ENCODE data around the gene ABCD3.
A peak's percentile ranks its signal among the peaks of the same experiment; 100 is the strongest.
"Not testable (repeated sequence)": the region's sequence is repeated elsewhere in the genome, so short reads cannot be mapped to it uniquely, and the experiment has no call there.

The ABCD3 gene

DNA sequence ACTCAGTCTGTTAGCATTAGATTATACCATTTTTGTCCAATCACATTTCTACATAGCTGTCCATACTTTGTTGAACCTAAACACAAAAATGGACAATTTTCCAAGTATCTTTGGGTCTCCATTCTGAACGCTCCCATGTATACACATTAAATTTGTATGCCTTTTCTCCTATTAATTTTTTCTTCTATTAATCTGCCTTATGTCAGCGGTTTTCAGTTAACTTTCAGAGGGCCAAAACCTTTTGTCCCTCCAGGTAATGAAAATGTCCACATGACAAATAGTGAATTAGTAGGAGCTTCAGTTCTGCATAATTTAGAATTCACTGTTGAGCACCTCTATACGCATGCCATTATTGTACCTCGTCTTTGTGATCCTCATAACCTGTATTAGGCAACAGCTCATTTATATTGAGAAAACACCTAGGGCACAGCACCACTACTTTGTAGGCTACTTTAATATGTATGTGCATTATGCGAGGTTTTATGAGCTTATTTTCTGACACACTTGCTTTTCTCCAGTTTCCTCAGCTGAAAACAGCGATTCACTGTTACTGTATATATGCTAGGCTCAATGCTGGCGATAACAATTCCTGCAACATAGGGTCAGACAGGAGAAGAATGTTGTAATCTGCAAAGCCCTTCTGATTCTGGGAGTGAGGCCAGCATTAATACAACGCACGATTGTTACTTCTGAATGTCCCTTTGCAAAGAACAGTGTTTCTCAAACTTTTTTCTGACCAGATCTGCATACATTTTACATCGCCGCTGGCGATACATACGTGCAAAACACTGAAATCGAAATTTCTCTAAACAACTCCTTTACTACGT, 1.1 kb upstream of the ABCD3 start:
- no peaks in the 10 kb centered on the region for H3K36me3 ChIP-seq (ENCODE audit: control insufficient read depth in 2 of 2, insufficient read depth in 2 of 2, low read length in 2 of 2)
- peaks cover 15% of the 10 kb centered on the region for H3K4me1 ChIP-seq (ENCODE audit: control insufficient read depth, insufficient read depth, low read length)
- H3K27ac ChIP-seq (ENCODE audit: low read length), result peak overlapping the region; percentile 84
- no peaks in the 10 kb centered on the region for H3K9me3 ChIP-seq (ENCODE audit: control insufficient read depth in 2 of 2, low read length in 2 of 2)
- peak overlapping the region; percentile 81 to 87 for H3K4me3 ChIP-seq (ENCODE audit: low read length in 2 of 2)
- no peaks in the 10 kb centered on the region for H3K27me3 ChIP-seq (ENCODE audit: control insufficient read depth in 1 of 2, insufficient read depth in 2 of 2, low read length in 2 of 2)
- peak overlapping the region; percentile 83 to 91 for H3K9ac ChIP-seq (ENCODE audit: low read length in 2 of 2)

DNA sequence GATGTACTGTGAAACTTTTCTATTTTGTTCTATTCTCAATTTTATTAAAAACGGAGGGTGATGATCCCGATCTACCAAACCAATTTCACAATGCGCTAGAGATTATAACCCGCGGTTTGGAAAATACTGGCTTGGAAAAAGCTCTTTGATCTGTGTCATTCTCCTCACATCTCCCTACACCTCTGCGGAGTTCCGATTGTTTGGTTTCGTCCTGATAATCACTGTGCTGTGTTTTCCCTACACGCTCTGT, 536 bp upstream of the ABCD3 start:
- Histone ChIP-seq H3K4me3 (ENCODE audit: low read length in 2 of 2) (peak overlapping the region; percentile 81 to 87), H3K9ac (ENCODE audit: low read length in 2 of 2) (peak overlapping the region; percentile 83 to 91), H3K36me3 (ENCODE audit: control insufficient read depth in 2 of 2, insufficient read depth in 2 of 2, low read length in 2 of 2) (no peaks in the 10 kb centered on the region), H3K9me3 (ENCODE audit: control insufficient read depth in 2 of 2, low read length in 2 of 2) (no peaks in the 10 kb centered on the region), H3K4me1 (ENCODE audit: control insufficient read depth, insufficient read depth, low read length) (peaks cover 15% of the 10 kb centered on the region), H3K27ac (ENCODE audit: low read length) (peak overlapping the region; percentile 84), H3K27me3 (ENCODE audit: control insufficient read depth in 1 of 2, insufficient read depth in 2 of 2, low read length in 2 of 2) (no peaks in the 10 kb centered on the region)

DNA sequence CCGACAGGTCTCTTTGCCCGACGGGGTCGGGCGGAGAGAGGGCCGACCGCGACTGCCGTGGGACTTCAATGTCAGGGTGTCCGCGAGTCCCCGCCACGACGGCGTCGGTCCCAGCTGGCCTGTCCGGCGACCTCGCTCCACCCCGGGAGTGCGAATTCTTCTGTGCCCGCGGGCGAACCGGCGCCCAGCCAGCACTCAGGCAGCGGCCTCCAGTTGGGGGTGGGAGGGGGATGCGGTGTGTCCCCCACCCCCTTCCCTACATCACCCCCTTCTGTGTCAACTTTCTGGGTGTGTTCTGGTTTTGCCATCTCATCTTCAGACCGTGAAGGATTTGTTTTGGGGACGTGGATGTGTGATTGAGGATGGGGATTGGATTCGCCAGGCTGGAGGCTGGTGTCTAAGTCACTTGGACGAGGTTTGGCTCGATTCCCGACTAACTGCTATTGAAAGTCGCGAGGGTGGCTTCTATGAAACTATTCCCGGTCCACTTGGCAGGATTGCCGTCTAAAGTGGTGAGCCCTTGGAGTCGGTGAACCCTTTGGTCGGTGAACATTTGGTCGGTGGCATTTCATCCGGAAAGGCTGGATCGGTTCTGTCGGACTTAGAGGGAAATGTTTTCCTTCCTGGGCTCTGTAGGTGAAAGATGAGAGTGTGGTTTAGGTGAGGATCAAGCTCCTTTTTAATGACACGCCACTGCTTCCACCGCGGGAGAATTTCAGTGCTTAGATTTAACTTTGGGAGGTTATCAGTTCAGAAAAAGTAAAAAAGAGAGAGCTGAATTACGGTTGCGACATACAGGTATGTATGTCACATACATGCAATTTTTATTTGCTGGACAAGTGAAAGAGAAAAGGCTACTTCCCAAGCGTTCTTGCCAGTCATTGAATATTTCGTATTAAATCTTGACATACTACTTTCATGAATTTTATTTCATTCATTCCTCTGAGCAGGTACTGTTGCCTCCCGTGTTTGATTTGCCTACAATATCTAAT, 771 bp downstream of the ABCD3 start:
- Histone ChIP-seq H3K27me3 (ENCODE audit: control insufficient read depth in 1 of 2, insufficient read depth in 2 of 2, low read length in 2 of 2) (no peaks in the 10 kb centered on the region), H3K9ac (ENCODE audit: low read length in 2 of 2) (peak overlapping the region; percentile 76 to 83), H3K36me3 (ENCODE audit: control insufficient read depth in 2 of 2, insufficient read depth in 2 of 2, low read length in 2 of 2) (no peaks in the 10 kb centered on the region), H3K4me3 (ENCODE audit: low read length in 2 of 2) (peak overlapping the region; percentile 87 to 89), H3K27ac (ENCODE audit: low read length) (peak overlapping the region; percentile 42), H3K9me3 (ENCODE audit: control insufficient read depth in 2 of 2, low read length in 2 of 2) (no peaks in the 10 kb centered on the region), H3K4me1 (ENCODE audit: control insufficient read depth, insufficient read depth, low read length) (peaks cover 15% of the 10 kb centered on the region)

DNA sequence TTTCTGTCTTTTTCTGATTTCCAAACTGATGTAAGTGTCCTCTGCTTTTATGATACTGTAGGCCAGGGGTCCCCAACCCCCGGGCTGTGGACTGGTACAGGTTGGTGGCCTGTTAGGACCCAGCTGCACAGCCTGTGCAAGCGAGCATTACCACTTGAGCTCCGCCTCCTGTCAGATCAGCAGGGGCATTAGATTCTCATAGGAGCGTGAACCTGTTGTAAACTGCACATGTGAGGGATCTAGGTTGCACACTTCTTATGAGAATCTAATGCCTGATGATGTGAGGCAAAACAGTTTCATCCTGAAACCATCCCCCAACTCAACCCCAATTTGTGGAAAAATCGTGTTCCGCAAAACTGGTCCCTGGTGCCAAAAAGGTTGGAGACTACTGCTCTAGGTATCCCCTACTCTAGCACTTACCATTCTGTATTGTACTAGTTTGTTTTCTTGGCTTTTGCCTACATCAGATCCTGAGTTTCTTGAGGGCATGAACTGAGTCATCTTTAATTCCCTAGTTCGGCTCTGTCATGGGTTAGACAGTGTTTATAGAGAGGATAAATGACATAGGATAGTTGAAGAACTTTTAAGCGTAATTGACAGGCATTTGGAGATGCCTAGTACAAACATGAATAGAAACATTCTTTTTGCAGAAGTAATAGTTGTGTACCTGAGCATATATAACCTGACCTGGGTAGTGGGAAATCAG, 4.1 kb downstream of the ABCD3 start:
- H3K9me3 ChIP-seq (ENCODE audit: control insufficient read depth in 2 of 2, low read length in 2 of 2), result no peaks in the 10 kb centered on the region
- no peak overlapping the region for H3K4me3 ChIP-seq (ENCODE audit: low read length in 2 of 2)
- H3K4me1 ChIP-seq (ENCODE audit: control insufficient read depth, insufficient read depth, low read length), result peaks cover 10% of the 10 kb centered on the region
- H3K27me3 ChIP-seq (ENCODE audit: control insufficient read depth in 1 of 2, insufficient read depth in 2 of 2, low read length in 2 of 2), result no peaks in the 10 kb centered on the region
- no peaks in the 10 kb centered on the region for H3K36me3 ChIP-seq (ENCODE audit: control insufficient read depth in 2 of 2, insufficient read depth in 2 of 2, low read length in 2 of 2)
- no peak overlapping the region for H3K27ac ChIP-seq (ENCODE audit: low read length)
- no peak overlapping the region for H3K9ac ChIP-seq (ENCODE audit: low read length in 2 of 2)

DNA sequence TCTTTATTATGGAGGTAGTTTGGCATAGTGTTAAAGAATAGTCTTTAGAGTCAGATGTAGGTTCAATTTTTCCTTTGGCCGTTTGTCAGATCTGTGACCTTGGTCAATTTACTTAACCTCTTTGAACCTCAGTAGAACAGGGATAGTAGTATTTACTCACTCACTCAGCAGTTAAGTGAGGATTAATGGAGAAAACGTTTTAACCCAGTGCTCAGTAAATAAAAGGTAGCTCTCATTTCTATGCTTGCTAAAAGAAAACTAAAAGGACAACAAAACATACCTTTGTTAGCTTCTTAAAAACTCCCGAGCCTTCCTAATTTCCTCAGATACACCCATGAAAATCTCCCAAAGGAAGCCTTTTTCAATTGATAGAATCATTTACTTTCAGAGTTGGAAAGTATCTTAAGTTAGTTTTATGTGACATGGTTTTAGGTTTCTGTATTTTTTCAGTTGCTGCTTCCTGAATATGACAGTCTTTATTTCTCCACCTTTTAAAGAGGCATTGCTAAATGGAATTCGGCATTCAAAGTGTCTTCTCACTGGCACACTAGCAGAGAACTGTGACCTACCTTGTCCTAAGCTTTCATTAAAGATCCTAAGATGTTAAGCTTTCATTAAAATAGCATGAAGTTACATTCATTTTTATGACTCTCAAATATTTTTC, 7.8 kb downstream of the ABCD3 start:
- Histone ChIP-seq H3K9ac (ENCODE audit: low read length in 2 of 2) (peak overlapping the region in 1 of 2 donors; percentile 17), H3K9me3 (ENCODE audit: control insufficient read depth in 2 of 2, low read length in 2 of 2) (no peaks in the 10 kb centered on the region), H3K36me3 (ENCODE audit: control insufficient read depth in 2 of 2, insufficient read depth in 2 of 2, low read length in 2 of 2) (no peaks in the 10 kb centered on the region), H3K4me3 (ENCODE audit: low read length in 2 of 2) (no peak overlapping the region), H3K27me3 (ENCODE audit: control insufficient read depth in 1 of 2, insufficient read depth in 2 of 2, low read length in 2 of 2) (no peaks in the 10 kb centered on the region), H3K4me1 (ENCODE audit: control insufficient read depth, insufficient read depth, low read length) (no peaks in the 10 kb centered on the region), H3K27ac (ENCODE audit: low read length) (no peak overlapping the region)

DNA sequence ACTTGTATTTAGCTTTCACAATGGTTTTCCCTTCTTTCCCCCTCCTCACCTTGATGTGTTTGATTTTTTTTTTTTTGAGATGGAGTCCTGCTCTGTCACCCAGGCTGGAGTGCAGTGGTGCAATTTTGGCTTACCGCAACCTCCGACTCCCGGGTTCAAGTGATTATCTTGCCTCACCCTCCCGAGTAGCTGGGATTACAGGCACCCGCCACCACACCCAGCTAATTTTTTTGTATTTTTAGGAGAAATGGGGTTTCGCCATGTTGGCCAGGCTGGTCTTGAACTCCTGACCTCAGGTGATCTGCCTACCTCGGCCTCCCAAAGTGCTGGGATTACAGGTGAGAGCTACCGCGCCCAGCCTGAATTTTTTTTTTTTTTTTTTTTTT, 8.3 kb downstream of the ABCD3 start:
- H3K4me3 ChIP-seq (ENCODE audit: low read length in 2 of 2); H3K27ac ChIP-seq (ENCODE audit: low read length); H3K36me3 ChIP-seq (ENCODE audit: control insufficient read depth in 2 of 2, insufficient read depth in 2 of 2, low read length in 2 of 2); H3K27me3 ChIP-seq (ENCODE audit: control insufficient read depth in 1 of 2, insufficient read depth in 2 of 2, low read length in 2 of 2); H3K4me1 ChIP-seq (ENCODE audit: control insufficient read depth, insufficient read depth, low read length); H3K9ac ChIP-seq (ENCODE audit: low read length in 2 of 2); H3K9me3 ChIP-seq (ENCODE audit: control insufficient read depth in 2 of 2, low read length in 2 of 2): not testable (repeated sequence)

DNA sequence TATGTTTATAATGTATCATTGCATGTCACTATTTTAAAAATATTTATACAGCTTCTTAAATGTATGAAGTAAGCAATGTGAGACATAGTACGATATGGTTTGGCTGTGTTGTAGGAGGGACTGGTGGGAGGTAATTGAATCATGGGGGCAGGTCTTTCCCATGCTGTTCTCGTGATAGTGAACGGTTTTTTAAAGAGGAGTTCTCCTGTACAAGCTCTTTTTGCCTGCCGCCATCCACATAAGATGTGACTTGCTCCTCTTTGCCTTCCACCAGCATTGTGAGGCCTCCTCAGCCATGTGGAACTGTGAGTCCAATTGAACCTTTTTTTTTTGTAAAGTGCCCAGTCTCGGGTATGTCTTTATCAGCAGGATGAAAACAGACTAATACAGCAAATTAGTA, 10.3 kb downstream of the ABCD3 start:
- H3K36me3 ChIP-seq (ENCODE audit: control insufficient read depth in 2 of 2, insufficient read depth in 2 of 2, low read length in 2 of 2), result no peaks in the 10 kb centered on the region
- H3K9ac ChIP-seq (ENCODE audit: low read length in 2 of 2), result no peak overlapping the region
- no peaks in the 10 kb centered on the region for H3K4me1 ChIP-seq (ENCODE audit: control insufficient read depth, insufficient read depth, low read length)
- no peaks in the 10 kb centered on the region for H3K9me3 ChIP-seq (ENCODE audit: control insufficient read depth in 2 of 2, low read length in 2 of 2)
- H3K27me3 ChIP-seq (ENCODE audit: control insufficient read depth in 1 of 2, insufficient read depth in 2 of 2, low read length in 2 of 2), result no peaks in the 10 kb centered on the region
- no peak overlapping the region for H3K27ac ChIP-seq (ENCODE audit: low read length)
- H3K4me3 ChIP-seq (ENCODE audit: low read length in 2 of 2), result no peak overlapping the region

DNA sequence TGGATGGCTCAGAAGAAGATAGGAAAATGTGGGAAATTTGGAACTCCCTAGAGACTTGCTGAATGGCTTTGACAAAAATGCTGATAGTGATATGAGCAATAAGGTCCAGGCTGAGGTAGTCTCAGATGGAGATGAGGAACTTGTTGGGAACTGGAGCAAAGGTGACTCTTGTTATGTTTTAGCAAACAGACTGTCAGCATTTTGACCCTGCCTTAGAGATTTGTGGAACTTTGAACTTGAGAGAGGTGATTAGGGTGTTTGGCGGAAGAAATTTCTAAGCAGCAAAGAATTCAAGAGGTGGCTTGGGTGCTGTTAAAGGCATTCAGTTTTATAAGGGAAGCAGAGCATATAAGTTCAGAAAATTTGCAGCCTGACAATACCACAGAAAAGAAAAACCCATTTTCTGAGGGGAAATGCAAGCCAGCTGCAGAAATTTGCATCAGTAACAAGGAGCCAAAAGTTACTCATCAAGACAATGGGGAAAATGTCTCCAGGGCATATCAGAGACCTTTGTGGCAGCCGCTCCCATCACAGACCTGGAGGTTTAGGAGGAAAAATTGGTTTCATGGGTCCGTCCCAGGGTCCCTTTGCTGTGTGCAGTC, 10.8 kb downstream of the ABCD3 start:
- not testable (repeated sequence) for H3K4me3 ChIP-seq (ENCODE audit: low read length in 2 of 2); H3K27me3 ChIP-seq (ENCODE audit: control insufficient read depth in 1 of 2, insufficient read depth in 2 of 2, low read length in 2 of 2); H3K9ac ChIP-seq (ENCODE audit: low read length in 2 of 2); H3K4me1 ChIP-seq (ENCODE audit: control insufficient read depth, insufficient read depth, low read length); H3K36me3 ChIP-seq (ENCODE audit: control insufficient read depth in 2 of 2, insufficient read depth in 2 of 2, low read length in 2 of 2); H3K9me3 ChIP-seq (ENCODE audit: control insufficient read depth in 2 of 2, low read length in 2 of 2); H3K27ac ChIP-seq (ENCODE audit: low read length)

DNA sequence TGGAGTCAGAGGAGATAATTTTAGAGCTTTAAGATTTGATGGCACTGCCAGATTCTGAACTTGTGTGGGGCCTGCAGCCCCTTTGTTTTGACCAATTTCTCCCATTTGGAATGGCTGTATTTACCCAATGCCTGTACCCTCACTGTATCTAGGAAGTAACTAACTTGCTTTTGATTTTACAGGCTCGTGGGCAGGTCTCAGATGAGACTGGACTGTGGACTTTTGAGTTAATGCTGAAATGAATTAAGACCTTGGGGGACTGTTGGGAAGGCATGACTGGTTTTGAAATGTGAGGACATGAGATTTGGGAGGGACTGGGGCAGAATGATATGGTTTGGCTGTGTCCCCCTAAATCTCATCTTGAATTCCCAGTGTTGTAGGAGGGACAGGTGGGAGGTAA, 11.9 kb downstream of the ABCD3 start:
- H3K4me1 ChIP-seq (ENCODE audit: control insufficient read depth, insufficient read depth, low read length); H3K4me3 ChIP-seq (ENCODE audit: low read length in 2 of 2); H3K9me3 ChIP-seq (ENCODE audit: control insufficient read depth in 2 of 2, low read length in 2 of 2); H3K36me3 ChIP-seq (ENCODE audit: control insufficient read depth in 2 of 2, insufficient read depth in 2 of 2, low read length in 2 of 2); H3K27me3 ChIP-seq (ENCODE audit: control insufficient read depth in 1 of 2, insufficient read depth in 2 of 2, low read length in 2 of 2); H3K27ac ChIP-seq (ENCODE audit: low read length); H3K9ac ChIP-seq (ENCODE audit: low read length in 2 of 2): not testable (repeated sequence)

DNA sequence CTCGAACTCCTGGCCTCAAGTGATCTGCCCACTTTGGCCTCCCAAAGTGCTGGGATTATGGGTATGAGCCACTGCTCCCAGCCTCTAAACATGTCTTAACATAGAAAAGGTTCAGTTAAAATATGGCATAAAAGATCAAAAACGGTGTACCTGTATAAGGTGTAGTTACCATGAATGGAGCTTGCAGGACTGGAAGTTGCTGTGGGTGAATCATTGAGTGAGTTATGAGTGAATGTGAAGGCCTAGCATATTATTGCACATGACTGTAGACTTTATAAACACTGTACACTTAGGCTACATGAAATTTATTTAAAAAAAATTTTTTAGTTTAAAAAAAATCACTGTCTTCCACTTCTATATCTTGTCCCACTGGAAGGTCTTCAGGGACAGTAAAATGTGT, 15.7 kb downstream of the ABCD3 start:
- H3K9me3 ChIP-seq (ENCODE audit: control insufficient read depth in 2 of 2, low read length in 2 of 2), result no peaks in the 10 kb centered on the region
- H3K36me3 ChIP-seq (ENCODE audit: control insufficient read depth in 2 of 2, insufficient read depth in 2 of 2, low read length in 2 of 2), result no peaks in the 10 kb centered on the region
- H3K4me1 ChIP-seq (ENCODE audit: control insufficient read depth, insufficient read depth, low read length), result no peaks in the 10 kb centered on the region
- H3K27me3 ChIP-seq (ENCODE audit: control insufficient read depth in 1 of 2, insufficient read depth in 2 of 2, low read length in 2 of 2), result no peaks in the 10 kb centered on the region
- H3K27ac ChIP-seq (ENCODE audit: low read length), result no peak overlapping the region
- no peak overlapping the region for H3K4me3 ChIP-seq (ENCODE audit: low read length in 2 of 2)
- H3K9ac ChIP-seq (ENCODE audit: low read length in 2 of 2), result no peak overlapping the region
